Mesodermal cell (in vitro differentiated cells): ENCODE data around the gene ADAMTSL1.

Experiments used
- H3K27ac ChIP-seq: 2 replicates; pipeline ENCODE4 v1.7.0; 2013; ENCODE audit warnings: mild to moderate bottlenecking, low read depth, low read length, moderate library complexity; ENCODE audit not compliant: severe bottlenecking
- H3K36me3 ChIP-seq: 2 replicates; pipeline ENCODE4 v1.7.1; 2013; ENCODE audit warnings: mild to moderate bottlenecking, low read length, moderate library complexity; ENCODE audit not compliant: control insufficient read depth, insufficient read depth
- H3K4me1 ChIP-seq: one replicate; pipeline ENCODE4 v1.7.1; 2013; ENCODE audit warnings: mild to moderate bottlenecking, low read length; ENCODE audit not compliant: insufficient read depth, control insufficient read depth, poor library complexity, severe bottlenecking
- H3K4me3 ChIP-seq: 2 replicates; pipeline ENCODE4 v1.7.0; 2013; ENCODE audit warnings: low read length, control low read depth, mild to moderate bottlenecking; ENCODE audit not compliant: insufficient read depth, poor library complexity, severe bottlenecking; ENCODE audit errors: extremely low read depth
- H3K9me3 ChIP-seq: 2 replicates; pipeline ENCODE4 v1.7.1; 2013; ENCODE audit warnings: mild to moderate bottlenecking, low read length, moderate library complexity; ENCODE audit not compliant: control insufficient read depth
- WGBS, 2 experiments: methylation state at CpG; one replicate each; pipeline ENCODE4 v1.1.5; 2013; ENCODE audit warnings: missing lambda C conversion rate in 2 of 2; ENCODE audit not compliant: insufficient coverage in 2 of 2; 5-methylcytosine and 5-hydroxymethylcytosine counted together

ADAMTSL1 gene

GRCh38 chr9:18683851-18684250 is 209.9 kb downstream of the ADAMTSL1 start:
- H3K36me3 ChIP-seq = no peaks in the 10 kb centered on the region
- H3K4me3 ChIP-seq = no peak overlapping the region
- no peaks in the 10 kb centered on the region for H3K9me3 ChIP-seq
- no CpG with 5 or more reads among the region's 1 CpG for WGBS, 2 experiments
- H3K4me1 ChIP-seq = no peaks in the 10 kb centered on the region
- no peak overlapping the region for H3K27ac ChIP-seq

GRCh38 chr9:18684593-18685317 is 210.8 kb downstream of the ADAMTSL1 start:
- H3K27ac ChIP-seq = no peak overlapping the region
- no peaks in the 10 kb centered on the region for H3K36me3 ChIP-seq
- no peaks in the 10 kb centered on the region for H3K4me1 ChIP-seq
- WGBS, 2 experiments = 88 to 100% methylated on average over 1 to 2 of the region's 5 CpGs
- no peaks in the 10 kb centered on the region for H3K9me3 ChIP-seq
- H3K4me3 ChIP-seq = no peak overlapping the region

- H3K27ac ChIP-seq = no peak overlapping the region
- H3K36me3 ChIP-seq = no peaks in the 10 kb centered on the region
- WGBS, 2 experiments = no CpG with 5 or more reads among the region's 6 CpGs
- no peak overlapping the region for H3K4me3 ChIP-seq
- no peaks in the 10 kb centered on the region for H3K9me3 ChIP-seq
- H3K4me1 ChIP-seq = no peaks in the 10 kb centered on the region
These were observed 214.9 kb downstream of the ADAMTSL1 start for GRCh38 chr9:18688581-18689565.

GRCh38 chr9:18689921-18690320 is 216.0 kb downstream of the ADAMTSL1 start:
- peaks cover 3% of the 10 kb centered on the region for H3K9me3 ChIP-seq
- no peak overlapping the region for H3K4me3 ChIP-seq
- no peaks in the 10 kb centered on the region for H3K4me1 ChIP-seq
- no peak overlapping the region for H3K27ac ChIP-seq
- no peaks in the 10 kb centered on the region for H3K36me3 ChIP-seq

GRCh38 chr9:18692268-18692667 is 218.3 kb downstream of the ADAMTSL1 start:
- no peak overlapping the region for H3K27ac ChIP-seq
- no peaks in the 10 kb centered on the region for H3K4me1 ChIP-seq
- no peaks in the 10 kb centered on the region for H3K36me3 ChIP-seq
- 77 to 93% methylated on average over 2 to 4 of the region's 5 CpGs for WGBS, 2 experiments
- no peak overlapping the region for H3K4me3 ChIP-seq
- H3K9me3 ChIP-seq = peaks cover 4% of the 10 kb centered on the region

GRCh38 chr9:18692962-18693361 is 219.0 kb downstream of the ADAMTSL1 start:
- Histone ChIP-seq H3K4me3 (no peak overlapping the region), H3K36me3 (no peaks in the 10 kb centered on the region), H3K4me1 (no peaks in the 10 kb centered on the region), H3K27ac (no peak overlapping the region), H3K9me3 (peaks cover 4% of the 10 kb centered on the region)
- 100% methylated on average over 1 of the region's 3 CpGs; no CpG with 5 or more reads in 1 of the 2 experiments for WGBS, 2 experiments

GRCh38 chr9:18694959-18695668 is 221.2 kb downstream of the ADAMTSL1 start:
- no peaks in the 10 kb centered on the region for H3K36me3 ChIP-seq
- H3K4me1 ChIP-seq = no peaks in the 10 kb centered on the region
- no peak overlapping the region for H3K27ac ChIP-seq
- peaks cover 4% of the 10 kb centered on the region for H3K9me3 ChIP-seq
- H3K4me3 ChIP-seq = no peak overlapping the region

- Histone ChIP-seq H3K36me3 (no peaks in the 10 kb centered on the region), H3K4me3 (no peak overlapping the region), H3K27ac (no peak overlapping the region), H3K4me1 (no peaks in the 10 kb centered on the region), H3K9me3 (peaks cover 10% of the 10 kb centered on the region)
- WGBS, 2 experiments = 100% methylated on average over 1 of the region's 2 CpGs
These were observed 225.0 kb downstream of the ADAMTSL1 start for GRCh38 chr9:18698992-18699391.

GRCh38 chr9:18699764-18700163 is 225.8 kb downstream of the ADAMTSL1 start:
- WGBS, 2 experiments = no CpG with 5 or more reads among the region's 1 CpG
- no peak overlapping the region for H3K27ac ChIP-seq
- H3K4me1 ChIP-seq = no peaks in the 10 kb centered on the region
- H3K36me3 ChIP-seq = no peaks in the 10 kb centered on the region
- H3K9me3 ChIP-seq = peaks cover 8% of the 10 kb centered on the region
- H3K4me3 ChIP-seq = no peak overlapping the region

GRCh38 chr9:18700714-18701113 is 226.8 kb downstream of the ADAMTSL1 start:
- Histone ChIP-seq H3K4me1 (no peaks in the 10 kb centered on the region), H3K27ac (no peak overlapping the region), H3K4me3 (no peak overlapping the region), H3K9me3 (peaks cover 6% of the 10 kb centered on the region), H3K36me3 (no peaks in the 10 kb centered on the region)
